Activated CD8-positive, alpha-beta T cell treated with anti-CD3 and anti-CD28 coated beads for 36 hours (primary cell): ENCODE measurements around the gene DNMBP. TPM values are rescaled to one million over a fixed set of nuclear protein-coding genes. Genes with fewer than 3 reads are reported as not detected.
A peak's percentile ranks its signal among the peaks of the same experiment; 100 is the strongest.
"Not testable (repeated sequence)": the region's sequence is repeated elsewhere in the genome, so short reads cannot be mapped to it uniquely, and the experiment has no call there.

Experiments
- ATAC-seq: fragments of 200-7000 bp; cut with Tn5 transposase; one replicate; pipeline ENCODE4 v1.10.0; 2021; ENCODE audit warnings: mild to moderate bottlenecking, moderate library complexity
- CTCF ChIA-PET: fragments of 350-600 bp; sonication (Branson Sonifier 250); formaldehyde crosslinking; loops from one replicate; lab custom pipeline; 2021; ENCODE audit warnings: antibody characterized with exemption; lab: Charles Lee
- POLR2A ChIA-PET: fragments of 350-600 bp; sonication (Branson Sonifier 250); formaldehyde crosslinking; loops from one replicate; lab custom pipeline; 2021; ENCODE audit warnings: antibody characterized with exemption; lab: Charles Lee
- DNase-seq: peaks from one replicate; pipeline ENCODE4 v3.0.0-alpha.2; 2020
- H3K27ac Mint-ChIP-seq: one replicate; pipeline ENCODE4 v1.8.0; 2021; ENCODE audit warnings: mild to moderate bottlenecking, mixed read lengths
- H3K27me3 Mint-ChIP-seq: one replicate; pipeline ENCODE4 v1.8.0; 2021; ENCODE audit warnings: mixed read lengths
- H3K36me3 Mint-ChIP-seq: one replicate; pipeline ENCODE4 v1.8.0; 2021; ENCODE audit warnings: low read depth, mixed read lengths
- H3K4me1 Mint-ChIP-seq: one replicate; pipeline ENCODE4 v1.8.0; 2021; ENCODE audit warnings: low read depth, mixed read lengths
- H3K4me3 Mint-ChIP-seq: one replicate; pipeline ENCODE4 v1.8.0; 2021; ENCODE audit warnings: mild to moderate bottlenecking, moderate library complexity, mixed read lengths
- H3K9me3 Mint-ChIP-seq: one replicate; pipeline ENCODE4 v1.8.0; 2021; ENCODE audit warnings: mixed read lengths
- intact Hi-C: fragments of 100-400 bp; cut with micrococcal nuclease; formaldehyde crosslinking; loops from one replicate; pipeline ENCODE4 v1.10.0; 2022
- total RNA-seq, 2 experiments: library from RNA; stranded (reverse); gene quantifications; one replicate each; pipeline ENCODE4 v1.2.3, GENCODE V29; 2021
- TF ChIP-seq, protein P1 (sequence below): fragments of 200-600 bp; IDR thresholded peaks from one replicate; pipeline ENCODE4 v1.8.0; 2022; ENCODE audit warnings: antibody characterized with exemption, mild to moderate bottlenecking

DNMBP gene
- total RNA-seq, 2 experiments from 2014 or later, result 2.6 to 2.9 TPM

DNA sequence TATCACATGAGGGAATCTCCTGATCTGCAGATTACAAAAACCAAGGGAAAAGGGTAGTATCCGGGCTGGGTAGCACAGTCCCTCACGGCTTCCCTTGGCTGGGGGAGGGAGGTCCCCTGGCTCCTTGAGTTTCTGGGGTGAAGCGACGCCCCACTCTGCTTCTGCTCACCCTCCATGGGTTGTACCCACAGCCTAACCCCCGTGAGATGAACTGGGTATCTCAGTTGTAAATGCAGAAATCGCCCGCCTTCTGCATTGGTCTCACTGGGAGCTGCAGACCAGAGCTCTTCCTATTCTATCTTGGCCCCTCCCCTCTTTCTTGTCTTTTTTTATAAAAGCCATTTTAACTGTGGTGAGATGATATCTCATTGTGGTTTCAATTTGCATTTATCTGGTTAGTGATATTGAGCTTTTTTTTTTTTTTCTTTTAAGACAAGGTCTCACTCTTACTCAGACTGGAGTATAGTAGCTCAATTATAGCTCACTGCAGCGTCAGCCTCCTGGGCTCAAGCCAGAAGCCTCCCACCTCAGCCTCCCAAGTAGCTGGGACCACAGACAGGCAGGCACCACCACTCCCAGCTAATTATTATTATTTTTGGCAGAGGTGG, 139.5 kb downstream of the DNMBP start:
- ChIA-PET CTCF (interaction anchor here (1.0 to 3.3 kb wide), 6 partner anchors 11 to 175 kb away, joined by 4 to 22 read pairs (median 7); partner anchors contain the start of gene DNMBP), POLR2A (interaction anchor here (0.7 to 1.5 kb wide), 5 partner anchors 9 to 309 kb away, joined by 3 to 5 read pairs (median 3); no protein-coding TSS in a partner anchor)
- peak; percentile 71 for DNase-seq
- ATAC-seq, result peak; percentile 91
- H3K27ac Mint-ChIP-seq, result no peak overlapping the region
- H3K4me1 Mint-ChIP-seq, result peaks cover 14% of the 10 kb centered on the region
- peak overlapping the region; percentile 42 for H3K4me3 Mint-ChIP-seq
- H3K36me3 Mint-ChIP-seq, result peaks cover 6% of the 10 kb centered on the region
- TF ChIP-seq, protein P1, sequence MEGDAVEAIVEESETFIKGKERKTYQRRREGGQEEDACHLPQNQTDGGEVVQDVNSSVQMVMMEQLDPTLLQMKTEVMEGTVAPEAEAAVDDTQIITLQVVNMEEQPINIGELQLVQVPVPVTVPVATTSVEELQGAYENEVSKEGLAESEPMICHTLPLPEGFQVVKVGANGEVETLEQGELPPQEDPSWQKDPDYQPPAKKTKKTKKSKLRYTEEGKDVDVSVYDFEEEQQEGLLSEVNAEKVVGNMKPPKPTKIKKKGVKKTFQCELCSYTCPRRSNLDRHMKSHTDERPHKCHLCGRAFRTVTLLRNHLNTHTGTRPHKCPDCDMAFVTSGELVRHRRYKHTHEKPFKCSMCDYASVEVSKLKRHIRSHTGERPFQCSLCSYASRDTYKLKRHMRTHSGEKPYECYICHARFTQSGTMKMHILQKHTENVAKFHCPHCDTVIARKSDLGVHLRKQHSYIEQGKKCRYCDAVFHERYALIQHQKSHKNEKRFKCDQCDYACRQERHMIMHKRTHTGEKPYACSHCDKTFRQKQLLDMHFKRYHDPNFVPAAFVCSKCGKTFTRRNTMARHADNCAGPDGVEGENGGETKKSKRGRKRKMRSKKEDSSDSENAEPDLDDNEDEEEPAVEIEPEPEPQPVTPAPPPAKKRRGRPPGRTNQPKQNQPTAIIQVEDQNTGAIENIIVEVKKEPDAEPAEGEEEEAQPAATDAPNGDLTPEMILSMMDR, result no peak
- peaks cover 12% of the 10 kb centered on the region for H3K9me3 Mint-ChIP-seq
- peaks cover 74% of the 10 kb centered on the region for H3K27me3 Mint-ChIP-seq
- intact Hi-C loops, result no loop called here

DNA sequence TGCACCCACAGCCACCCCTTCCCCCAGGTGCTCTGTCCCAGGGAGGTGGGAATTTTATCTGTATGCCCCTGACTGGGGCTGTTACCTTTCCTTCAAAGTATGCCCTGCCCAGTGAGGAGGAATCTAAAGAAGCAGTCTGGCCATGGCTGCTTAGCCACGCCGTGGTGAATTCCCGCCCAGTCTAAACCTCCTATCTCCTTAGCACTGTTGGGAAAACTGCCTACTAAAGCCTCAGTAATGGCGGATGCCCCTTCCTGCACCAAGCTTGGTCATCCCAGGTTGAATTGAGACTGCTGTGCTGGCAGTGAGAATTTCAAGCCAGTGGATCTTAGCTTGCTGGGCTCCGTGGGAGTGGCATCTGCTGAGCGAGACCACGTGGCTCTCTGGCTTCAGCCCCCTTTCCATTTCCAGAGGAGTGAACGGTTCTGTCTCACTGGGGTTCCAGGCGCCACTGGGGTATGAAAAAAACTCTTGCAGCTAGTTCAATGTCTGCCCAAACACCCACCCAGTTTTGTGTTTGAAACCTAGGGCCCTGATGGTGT, 140.1 kb downstream of the DNMBP start:
- Mint-ChIP-seq H3K9me3 (peaks cover 12% of the 10 kb centered on the region), H3K36me3 (peaks cover 6% of the 10 kb centered on the region), H3K4me3 (peak overlapping the region; percentile 42), H3K4me1 (peaks cover 14% of the 10 kb centered on the region), H3K27me3 (peaks cover 76% of the 10 kb centered on the region), H3K27ac (no peak overlapping the region)
- intact Hi-C loops, result no loop called here
- peak; percentile 36 for DNase-seq
- ChIA-PET POLR2A (interaction anchor here (0.9 to 1.5 kb wide), 3 partner anchors 9 to 310 kb away, joined by 3 to 5 read pairs (median 3); no protein-coding TSS in a partner anchor), CTCF (interaction anchor here (1.0 to 3.3 kb wide), 6 partner anchors 10 to 176 kb away, joined by 4 to 22 read pairs (median 7); partner anchors contain the start of gene DNMBP)
- TF ChIP-seq, protein P1, result no peak
- peak; percentile 25 for ATAC-seq

DNA sequence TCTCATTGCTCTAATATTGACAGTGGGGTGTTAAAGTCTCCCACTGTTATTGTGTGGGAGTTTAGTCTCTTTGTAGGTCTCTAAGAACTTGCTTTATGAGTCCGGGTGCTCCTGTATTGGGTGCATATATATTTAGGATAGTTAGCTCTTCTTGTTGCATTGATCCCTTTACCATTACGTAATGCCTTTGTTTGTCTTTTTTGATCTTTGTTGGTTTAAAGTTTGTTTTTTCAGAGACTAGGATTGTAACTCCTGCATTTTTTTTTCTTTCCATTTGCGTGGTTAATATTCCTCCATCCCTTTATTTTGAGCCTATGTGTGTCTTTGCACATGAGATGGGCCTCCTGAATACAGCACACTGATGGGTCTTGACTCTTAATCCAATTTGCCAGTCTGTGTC, 142.5 kb downstream of the DNMBP start:
- Mint-ChIP-seq H3K9me3 (peaks cover 12% of the 10 kb centered on the region), H3K27me3 (peaks cover 71% of the 10 kb centered on the region), H3K4me1 (peaks cover 14% of the 10 kb centered on the region)
- ATAC-seq, intact Hi-C loops, H3K36me3 Mint-ChIP-seq, H3K4me3 Mint-ChIP-seq, DNase-seq, H3K27ac Mint-ChIP-seq, POLR2A ChIA-PET: not testable (repeated sequence)
- CTCF ChIA-PET, result interaction anchor here (1.7 kb wide), 1 partner anchor 178 kb away, joined by 6 read pairs; no protein-coding TSS in a partner anchor

DNA sequence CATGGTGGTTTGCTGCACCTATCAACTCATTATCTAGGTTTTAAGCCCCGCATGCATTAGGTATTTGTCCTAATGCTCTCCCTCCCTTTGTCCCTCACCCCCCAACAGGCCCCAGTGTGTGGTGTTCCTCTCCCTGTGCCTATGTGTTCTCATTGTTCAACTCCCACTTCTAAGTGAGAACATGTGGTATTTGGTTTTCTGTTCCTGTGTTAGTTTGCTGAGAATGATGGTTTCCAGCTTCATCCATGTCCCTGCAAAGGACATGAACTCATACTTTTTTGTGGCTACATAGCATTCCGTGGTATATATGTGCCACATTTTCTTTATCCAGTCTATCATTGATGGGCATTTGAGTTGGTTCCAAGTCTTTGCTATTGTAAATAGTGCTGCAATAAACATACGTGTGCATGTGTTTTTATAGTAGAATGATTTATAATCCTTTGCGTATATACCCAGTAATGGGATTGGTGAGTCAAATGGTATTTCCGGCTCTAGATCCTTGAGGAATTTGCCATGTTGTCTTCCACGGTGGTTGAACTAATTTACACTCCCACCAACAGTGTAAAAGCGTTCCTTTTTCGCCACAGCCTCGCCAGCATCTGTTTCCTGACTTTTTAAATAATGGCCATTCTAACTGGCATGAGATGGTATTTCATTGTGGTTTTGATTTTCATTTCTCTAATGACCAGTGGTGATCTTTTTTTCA, 146.1 kb downstream of the DNMBP start:
- H3K36me3 Mint-ChIP-seq, ATAC-seq, H3K27ac Mint-ChIP-seq, H3K4me3 Mint-ChIP-seq, H3K4me1 Mint-ChIP-seq, POLR2A ChIA-PET, intact Hi-C loops, DNase-seq: not testable (repeated sequence)
- Mint-ChIP-seq H3K27me3 (peaks cover 50% of the 10 kb centered on the region), H3K9me3 (peaks cover 12% of the 10 kb centered on the region)
- CTCF ChIA-PET, result interaction anchor here (1.0 kb wide), 1 partner anchor 182 kb away, joined by 4 read pairs; no protein-coding TSS in a partner anchor

DNA sequence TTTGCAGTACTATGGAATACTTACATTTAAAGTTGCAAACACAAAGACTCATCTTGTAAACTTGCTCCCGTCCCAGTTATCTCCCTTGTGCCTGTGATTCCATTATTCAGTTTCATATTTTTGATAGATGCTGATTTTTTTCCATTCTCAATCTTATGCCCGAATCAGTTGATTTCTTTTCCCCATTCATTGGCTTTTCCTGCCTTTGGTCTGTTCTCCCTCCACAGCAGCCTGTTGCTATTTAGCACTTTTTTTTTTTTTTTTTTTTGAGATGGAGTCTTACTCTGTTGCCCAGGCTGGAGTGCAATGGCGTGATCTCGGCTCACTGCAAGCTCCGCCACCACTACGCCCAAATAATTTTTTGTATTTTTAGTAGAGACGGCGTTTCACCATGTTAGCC, 149.3 kb downstream of the DNMBP start:
- intact Hi-C loops, result no loop called here
- no peak for DNase-seq
- TF ChIP-seq, protein P1, result no peak
- no peak for ATAC-seq
- Mint-ChIP-seq H3K4me1 (no peaks in the 10 kb centered on the region), H3K9me3 (no peaks in the 10 kb centered on the region), H3K36me3 (no peaks in the 10 kb centered on the region), H3K27me3 (peaks cover 22% of the 10 kb centered on the region), H3K27ac (no peak overlapping the region), H3K4me3 (no peak overlapping the region)
- ChIA-PET CTCF (interaction anchor here (1.9 to 5.5 kb wide), 3 partner anchors 9 to 185 kb away, joined by 6 to 30 read pairs (median 28); no protein-coding TSS in a partner anchor), POLR2A (interaction anchor here (1.2 kb wide), 1 partner anchor 10 kb away, joined by 3 read pairs; no protein-coding TSS in a partner anchor)
